GM18498 (cell line): ENCODE data around the gene GFER.
"Not testable (repeated sequence)": the region's sequence is repeated elsewhere in the genome, so short reads cannot be mapped to it uniquely, and the experiment has no call there.

Experiments
- ATAC-seq: cut with Tn5 transposase; IDR thresholded peaks from one replicate; pipeline ENCODE4 v1.9.1; 2021; ENCODE audit warnings: mild to moderate bottlenecking, moderate library complexity; ENCODE audit not compliant: unreplicated experiment

The GFER gene

GRCh38 chr16:1983544-1984346 is at the start of gene GFER:
GFER (plus strand) TSS chr16:1984193; CDS start chr16:1984219, 26 bp downstream.
- peak; percentile 80 for ATAC-seq

DNA sequence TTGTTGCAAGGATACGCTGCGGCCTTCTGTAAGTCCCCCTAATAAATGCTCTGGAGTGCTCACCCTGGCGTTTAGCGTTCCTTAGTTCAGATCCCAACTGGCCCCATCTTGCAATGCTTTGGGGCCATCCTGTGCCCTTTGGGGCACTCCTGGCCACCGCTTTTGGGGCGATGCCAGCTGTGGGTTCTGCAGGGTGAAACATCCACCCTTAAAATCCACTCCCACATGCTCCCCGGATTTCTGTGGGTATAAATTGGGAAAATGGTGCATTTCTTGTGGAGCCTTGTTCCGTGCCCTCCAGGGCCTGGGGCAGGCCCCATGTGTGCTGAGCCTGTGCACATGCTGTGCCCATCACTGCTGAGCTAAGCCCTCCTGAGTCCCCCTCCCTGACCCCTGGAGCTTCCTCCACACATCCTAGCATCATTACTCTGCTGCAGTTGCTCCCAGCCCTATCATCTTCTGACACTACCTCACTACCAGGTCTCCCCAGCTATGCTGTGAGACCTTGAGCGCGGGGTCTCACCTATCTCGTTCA is 47.0 kb upstream of the GFER start:
- no peak for ATAC-seq

GRCh38 chr16:1938316-1938715 is 45.7 kb upstream of the GFER start:
- no peak for ATAC-seq

DNA sequence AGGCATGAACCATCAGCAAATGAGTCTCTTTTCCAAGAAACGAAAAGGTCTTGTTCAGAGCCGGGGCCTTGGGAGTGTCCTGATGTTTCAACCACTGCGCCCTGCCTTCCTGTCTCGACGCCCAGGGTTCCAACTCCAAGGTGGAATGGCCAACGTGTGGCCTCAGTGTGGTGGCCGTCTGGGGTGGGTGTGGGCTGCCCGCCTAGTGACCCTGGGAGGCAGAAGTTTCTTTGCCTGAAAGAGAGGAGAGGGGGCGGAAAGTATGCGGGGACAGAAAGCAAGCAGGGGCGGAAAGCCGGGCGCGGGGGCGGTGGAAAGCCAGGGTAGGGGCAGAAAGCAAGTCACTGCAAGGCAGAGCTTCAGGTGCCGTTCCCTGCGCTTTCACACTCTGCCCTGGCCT is 45.1 kb upstream of the GFER start:
- ATAC-seq = no peak

DNA sequence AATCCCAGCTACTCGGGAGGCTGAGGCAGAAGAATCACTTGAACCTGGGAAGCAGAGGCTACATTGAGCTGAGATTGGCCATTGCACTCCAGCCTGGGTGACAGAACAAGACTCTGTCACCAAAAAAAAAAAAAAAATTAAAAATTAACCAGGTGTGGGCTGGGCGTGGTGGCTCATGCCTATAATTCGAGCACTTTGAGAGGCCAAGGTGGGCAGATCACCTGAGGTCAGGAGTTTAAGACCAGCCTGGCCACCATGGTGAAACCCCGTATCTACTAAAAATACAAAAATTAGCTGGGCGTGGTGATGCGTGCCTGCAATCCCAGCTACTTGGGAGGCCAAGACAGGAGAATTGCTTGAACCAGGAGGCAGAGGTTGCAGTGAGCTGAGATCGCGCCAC is 44.2 kb upstream of the GFER start:
- not testable (repeated sequence) for ATAC-seq

GRCh38 chr16:1940273-1941161 is 43.5 kb upstream of the GFER start:
- no peak for ATAC-seq

DNA sequence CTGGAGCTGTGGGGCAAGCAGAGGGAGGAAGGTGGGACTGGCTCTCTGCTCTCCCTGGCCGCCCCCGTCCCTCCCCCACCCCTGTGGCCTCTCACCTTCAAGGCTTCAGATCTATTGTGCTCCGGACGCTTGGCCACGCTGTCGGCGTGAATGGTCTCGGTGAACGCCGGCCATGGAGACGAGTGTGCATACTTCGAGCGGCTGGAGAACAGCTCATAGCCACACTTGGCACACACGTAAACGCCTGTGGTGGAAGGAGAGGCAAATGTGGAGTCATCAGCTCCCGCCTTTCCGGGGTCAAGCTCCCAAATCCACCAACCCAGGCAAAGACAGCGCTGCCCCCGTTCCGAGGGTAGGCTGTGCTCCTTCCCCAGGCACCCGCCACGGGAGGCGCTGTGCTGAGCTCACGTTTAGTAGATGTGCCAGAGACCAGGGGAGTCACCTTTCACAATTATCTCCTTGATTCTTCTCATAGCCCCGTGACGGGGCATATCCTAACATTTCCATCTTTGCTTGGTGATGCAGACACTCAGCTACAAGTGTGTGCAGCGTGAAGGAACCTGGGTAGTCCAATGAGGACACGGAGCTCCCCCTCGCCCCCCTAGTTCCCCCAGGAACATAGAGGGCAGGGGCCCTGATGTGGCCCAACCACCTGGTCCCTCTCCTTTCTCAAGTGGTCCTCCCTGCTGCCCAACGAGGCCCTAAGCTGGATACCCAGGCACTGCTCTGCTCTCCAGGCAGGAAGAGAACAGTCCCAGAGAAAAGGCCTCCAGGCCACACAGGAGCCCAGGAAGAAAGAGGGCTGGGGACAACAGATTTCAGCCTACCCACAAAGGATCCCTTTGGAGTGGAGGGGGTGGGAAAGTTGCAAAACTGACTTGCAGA is 42.6 kb upstream of the GFER start:
- no peak for ATAC-seq

DNA sequence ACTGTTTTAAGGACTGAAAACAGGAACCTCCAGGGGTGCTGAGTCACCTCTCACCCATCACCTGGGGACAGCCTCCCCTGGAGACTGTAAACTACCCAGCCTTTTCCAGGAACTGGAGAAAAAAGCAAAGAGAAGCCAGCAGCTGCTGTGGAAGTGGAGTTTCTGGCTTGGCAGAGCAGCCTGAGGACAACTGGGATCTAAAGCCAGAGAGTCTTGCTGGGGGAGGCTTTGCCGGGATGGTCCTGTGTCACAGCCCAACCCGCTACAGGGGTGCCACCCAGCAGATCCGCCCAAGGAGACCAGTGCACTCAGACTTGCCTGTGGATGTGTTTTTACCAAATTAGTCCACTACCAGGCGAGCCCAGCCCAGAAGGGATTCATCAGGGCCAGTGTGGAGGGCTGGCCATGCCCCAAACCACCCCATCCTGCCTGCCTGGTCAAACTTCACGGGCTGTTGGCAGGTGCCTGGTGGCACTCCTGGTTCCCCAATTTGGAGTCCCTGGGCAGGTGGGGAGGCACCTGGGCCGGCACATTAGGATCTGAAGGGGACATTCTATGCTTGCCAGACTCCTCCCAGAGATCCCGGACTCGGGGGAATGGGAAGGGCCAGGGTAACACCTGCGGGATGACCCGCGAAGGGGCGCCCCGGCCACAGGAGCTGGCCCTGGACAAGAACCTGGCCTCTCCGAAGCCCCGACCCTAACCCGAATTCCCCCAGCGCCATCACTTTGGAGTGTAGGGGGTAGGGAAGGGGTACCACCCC is 41.8 kb upstream of the GFER start:
- no peak for ATAC-seq

DNA sequence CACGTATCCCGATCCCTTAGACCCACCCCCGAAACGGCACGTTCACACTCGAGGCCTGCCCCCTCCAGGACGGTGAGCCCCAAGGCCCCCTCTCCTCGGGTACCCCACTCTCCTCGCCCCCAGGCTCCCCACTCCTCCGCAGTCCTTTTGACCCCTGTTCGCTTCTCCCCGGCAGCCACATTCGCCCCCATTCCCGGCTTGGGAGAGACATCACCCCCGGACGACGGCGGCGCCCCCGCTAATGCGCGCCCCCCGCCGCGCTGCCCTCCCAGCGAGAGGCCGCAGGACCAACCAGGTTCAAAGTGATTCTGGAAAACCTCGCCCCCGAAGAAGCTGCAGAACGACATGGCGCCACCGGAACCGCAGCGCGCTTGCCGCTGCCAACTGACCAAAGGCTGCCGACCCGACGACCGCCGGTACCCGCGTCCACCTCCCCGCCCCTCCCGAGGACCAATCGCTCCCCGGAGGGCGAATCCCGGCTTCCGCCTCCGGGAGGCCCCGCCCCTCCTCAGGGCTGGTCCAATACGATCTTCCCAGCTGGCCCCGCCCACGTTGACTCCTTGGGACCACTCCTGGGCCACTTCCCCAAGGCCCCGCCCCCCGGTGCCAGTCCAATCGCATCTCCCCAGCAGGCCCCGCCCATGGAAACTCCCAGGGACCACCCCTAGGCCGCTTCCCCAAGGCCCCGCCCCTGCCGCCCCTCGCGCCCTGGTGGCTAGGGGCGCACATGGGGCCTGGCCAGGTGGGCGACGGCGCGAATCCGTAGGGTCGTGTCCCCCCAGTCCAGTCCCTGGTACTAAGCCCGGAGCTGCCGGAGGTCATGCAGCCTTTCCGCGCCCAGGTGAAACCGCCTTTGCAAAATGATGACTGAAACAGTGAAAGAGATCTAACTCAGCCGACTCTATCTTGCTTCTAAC is 40.9 kb upstream of the GFER start, which contains the start of gene MSRB1:
TSS of gene MSRB1 (minus strand) at position 390 of the 917 bp plus-strand sequence. CDS start at position 347, 43 bp downstream.
- peak; percentile 94 for ATAC-seq

DNA sequence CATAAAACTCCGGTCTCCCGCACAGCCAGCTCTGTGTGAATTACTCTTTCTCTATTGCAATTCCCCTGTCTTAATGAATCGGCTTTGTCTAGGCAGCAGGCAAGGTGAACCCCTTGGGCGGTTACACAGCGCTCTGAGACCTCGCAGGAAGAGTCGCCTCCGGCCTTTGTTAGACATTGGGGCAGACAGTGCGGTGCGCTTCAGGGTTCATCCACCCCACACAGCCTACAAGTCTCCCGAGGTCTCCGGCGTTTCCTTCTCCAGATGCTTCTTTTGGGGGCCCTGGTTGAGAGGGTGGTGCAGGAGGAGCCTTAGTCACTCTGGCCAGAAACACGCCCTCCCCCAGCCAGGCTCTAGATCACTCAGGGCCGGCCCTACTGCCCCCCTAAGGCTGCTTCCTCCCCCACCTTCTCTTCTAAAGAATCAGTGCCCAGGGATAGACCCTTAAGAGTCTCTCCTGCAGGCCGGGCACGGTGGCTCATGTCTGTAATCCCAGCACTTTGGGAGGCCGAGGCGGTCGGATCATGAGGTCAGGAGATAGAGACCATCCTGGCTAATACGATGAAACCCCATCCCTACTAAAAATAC is 39.3 kb upstream of the GFER start:
- no peak for ATAC-seq

DNA sequence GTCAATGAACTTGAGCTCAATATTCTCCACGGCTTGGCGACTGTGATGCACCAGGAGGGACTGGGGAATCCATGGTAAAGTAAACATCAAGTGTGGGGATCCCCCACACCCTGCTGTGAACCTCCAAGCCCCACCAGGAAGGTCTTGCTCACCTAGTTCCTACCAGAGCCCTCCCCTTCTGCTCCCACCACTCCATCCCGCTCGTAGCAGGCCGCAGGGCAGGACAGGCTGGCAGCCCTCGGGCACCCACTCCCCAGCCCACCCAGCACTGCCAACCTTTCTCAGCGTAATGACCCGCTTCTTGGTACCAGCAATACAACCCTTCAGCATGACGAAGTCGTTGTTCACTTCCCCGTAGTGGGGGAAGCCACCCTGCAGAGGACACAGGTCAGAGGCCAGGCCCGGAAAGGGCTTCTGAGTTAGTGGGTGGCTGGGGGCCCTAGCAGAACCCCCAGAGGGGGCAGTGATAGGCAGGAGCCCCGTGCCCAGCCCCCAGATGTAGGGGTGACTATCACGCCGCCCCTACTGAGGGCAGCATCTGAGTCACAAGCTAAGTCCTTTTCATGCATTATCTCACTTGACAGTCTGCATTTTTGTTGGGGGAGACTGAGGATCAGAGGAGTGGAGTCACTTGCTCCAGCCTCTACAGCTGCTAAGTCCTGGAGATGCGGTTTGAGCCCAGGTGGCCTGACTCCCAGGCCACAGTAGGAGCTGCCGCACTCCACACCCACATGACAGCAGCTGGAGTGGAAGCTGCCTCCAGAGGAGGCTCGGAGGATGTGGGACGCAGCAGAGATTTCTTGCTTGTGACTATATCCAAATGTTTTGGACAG is 38.2 kb upstream of the GFER start:
- ATAC-seq = no peak

DNA sequence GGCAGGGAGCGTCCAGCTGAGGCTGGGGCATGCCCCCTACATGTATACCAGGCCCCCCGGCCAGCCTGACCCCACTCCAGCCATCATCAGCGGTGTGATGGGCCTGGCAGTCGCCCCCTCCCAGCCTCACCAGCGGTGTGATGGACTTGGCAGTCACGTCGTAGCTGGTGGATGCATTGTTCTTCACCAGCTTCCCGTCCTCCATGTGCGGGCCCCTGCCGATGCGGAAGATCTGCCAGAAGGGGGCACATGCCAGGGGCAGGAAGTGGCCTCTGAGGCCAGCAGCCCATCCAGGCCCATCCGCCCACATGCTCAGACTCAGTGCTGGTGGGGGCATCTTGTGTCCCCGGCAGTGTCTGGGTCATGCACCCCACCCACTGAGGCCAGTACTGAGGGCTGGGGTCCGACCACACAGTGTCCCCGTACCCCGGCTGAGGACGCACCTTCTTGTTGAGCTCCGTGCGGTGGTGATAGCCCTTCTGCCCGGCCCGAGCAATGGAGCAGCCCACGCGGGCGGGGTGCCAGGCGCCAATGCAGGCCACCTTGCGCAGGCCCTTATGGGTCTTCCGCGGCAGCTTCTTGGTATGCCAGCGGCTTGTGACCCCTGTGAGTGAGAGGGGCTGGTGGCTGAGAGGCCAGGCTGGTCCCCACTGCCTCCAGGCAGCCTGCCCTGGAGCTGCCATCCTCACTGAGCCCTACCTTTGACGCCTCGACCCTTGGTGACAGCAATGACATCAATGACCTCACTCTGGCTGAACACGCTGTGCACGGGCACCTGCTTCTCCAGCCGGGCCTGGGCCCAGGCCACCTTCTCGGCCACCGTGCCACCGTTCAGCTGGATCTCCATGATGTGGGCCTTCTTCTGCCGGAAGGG is 37.3 kb upstream of the GFER start:
- ATAC-seq = no peak

DNA sequence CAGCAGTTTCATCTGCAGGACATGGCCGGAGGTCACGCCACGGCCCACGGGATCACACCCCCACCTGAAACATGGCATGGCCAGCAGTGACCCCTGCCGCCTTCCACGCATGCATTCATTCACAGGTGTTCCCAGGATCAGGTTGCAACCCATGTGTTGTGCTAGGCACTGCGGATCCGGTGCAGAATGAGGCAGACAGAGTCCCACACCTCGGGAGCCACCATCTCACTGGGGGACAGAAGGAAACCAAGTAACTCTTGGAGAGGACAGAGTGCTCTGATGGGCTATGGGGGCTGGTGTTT is 36.7 kb upstream of the GFER start:
- ATAC-seq = no peak

DNA sequence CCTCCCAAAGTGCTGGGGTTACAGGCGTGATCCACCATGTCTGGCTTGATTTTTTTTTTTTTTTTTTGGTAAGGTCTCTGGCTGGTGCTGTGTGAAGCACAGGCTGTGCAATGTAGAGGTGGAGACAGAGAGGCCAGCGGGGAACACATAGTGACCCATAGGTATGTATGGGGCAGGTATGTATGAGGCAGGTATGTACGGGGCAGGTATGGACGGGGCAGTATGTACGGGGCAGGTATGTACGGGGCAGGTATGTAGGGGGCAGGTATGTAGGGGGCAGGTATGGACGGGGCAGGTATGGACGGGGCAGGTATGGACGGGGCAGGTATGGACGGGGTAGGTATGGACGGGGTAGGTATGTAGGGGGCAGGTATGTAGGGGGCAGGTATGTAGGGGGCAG is 34.5 kb upstream of the GFER start:
- ATAC-seq = no peak

DNA sequence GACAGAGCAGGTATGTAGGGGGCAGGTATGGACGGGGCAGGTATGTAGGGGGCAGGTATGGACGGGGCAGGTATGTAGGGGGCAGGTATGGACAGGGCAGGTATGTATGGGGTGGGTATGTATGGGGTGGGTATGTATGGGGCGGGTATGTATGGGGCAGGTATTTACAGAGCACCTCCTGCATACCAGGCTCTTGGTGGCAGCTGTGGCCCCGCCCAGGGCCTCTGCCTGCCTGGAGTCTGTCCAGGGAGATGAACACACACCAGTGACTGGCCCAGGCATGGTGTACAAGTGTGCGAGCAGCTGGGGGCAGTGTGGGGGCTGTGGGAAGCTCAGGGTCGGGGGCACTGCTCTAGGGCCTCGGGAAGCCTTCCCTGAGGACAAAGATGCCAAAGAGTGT is 33.9 kb upstream of the GFER start:
- no peak for ATAC-seq

DNA sequence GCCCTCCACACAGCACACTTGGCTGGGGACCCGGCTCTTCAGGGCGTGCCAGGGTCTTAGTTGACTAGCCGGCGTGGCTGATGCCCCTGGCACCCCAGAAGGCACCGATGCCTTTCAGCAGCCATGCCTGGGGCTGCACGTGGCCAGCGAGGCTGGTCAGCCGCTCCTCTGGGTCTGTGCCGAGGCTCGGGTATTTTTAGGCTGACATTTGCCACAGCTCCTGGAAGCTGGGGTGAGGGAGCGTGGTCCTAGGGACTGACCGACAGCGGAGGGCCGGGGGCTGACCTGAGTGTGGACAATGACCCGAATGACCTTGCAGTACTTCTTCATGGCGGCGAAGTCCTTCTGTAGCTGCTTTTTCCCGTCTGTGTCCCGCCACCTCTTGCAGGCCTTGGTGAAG is 33.4 kb upstream of the GFER start:
- no peak for ATAC-seq

DNA sequence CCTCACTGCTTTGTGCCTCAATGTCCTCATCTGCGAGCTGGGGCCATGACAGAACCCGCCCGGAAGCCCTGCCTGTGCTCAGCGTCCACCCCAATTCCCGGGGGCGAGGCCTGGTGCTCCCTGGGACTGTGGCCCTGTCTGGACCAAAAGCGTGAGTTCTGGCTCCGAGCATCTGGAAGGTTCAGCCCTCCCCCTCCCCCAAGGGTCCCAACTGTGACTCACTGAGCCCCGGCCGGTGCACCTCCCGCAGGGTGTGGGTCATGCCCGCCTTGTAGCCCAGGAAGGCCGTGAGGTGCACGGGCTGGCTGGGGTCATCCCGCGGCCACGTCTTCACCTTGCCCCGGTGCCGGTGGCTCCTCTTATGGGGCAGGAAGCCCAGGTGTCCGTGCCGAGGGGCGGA is 30.3 kb upstream of the GFER start:
- no peak for ATAC-seq
